Neuronal stem cell (in vitro differentiated cells): ENCODE data around the gene PGLYRP4.

ENCODE experiments used
- DNase-seq: peaks from one replicate; pipeline ENCODE4 v3.0.0-alpha.2; 2013; ENCODE audit warnings: low spot score
- H2AFZ ChIP-seq: one replicate; pipeline ENCODE4 v1.6.1; 2013; ENCODE audit warnings: mild to moderate bottlenecking, low read length, inconsistent platforms
- H2AK5ac ChIP-seq: 2 replicates; pipeline ENCODE4 v1.6.1; 2013; ENCODE audit warnings: low read depth, mild to moderate bottlenecking, inconsistent platforms, low read length, moderate library complexity, mixed read lengths
- H2BK120ac ChIP-seq: 2 replicates; pipeline ENCODE4 v1.6.1; 2013; ENCODE audit warnings: low read depth, mild to moderate bottlenecking, inconsistent platforms, low read length, moderate library complexity, mixed read lengths
- H2BK12ac ChIP-seq: one replicate; pipeline ENCODE4 v1.6.1; 2013; ENCODE audit warnings: low read length, inconsistent platforms
- H2BK15ac ChIP-seq: 2 replicates; pipeline ENCODE4 v1.6.1; 2013; ENCODE audit warnings: mild to moderate bottlenecking, low read length, inconsistent platforms, mixed read lengths
- H2BK5ac ChIP-seq: one replicate; pipeline ENCODE4 v1.6.1; 2013; ENCODE audit warnings: inconsistent platforms, mild to moderate bottlenecking, low read length, moderate library complexity
- H3K14ac ChIP-seq: one replicate; pipeline ENCODE4 v1.6.1; 2013; ENCODE audit warnings: low read length, inconsistent platforms
- H3K18ac ChIP-seq: 2 replicates; pipeline ENCODE4 v1.6.1; 2013; ENCODE audit warnings: low read length, inconsistent platforms
- H3K23ac ChIP-seq: 2 replicates; pipeline ENCODE4 v1.6.1; 2013; ENCODE audit warnings: low read depth, mild to moderate bottlenecking, mixed read lengths, low read length, inconsistent platforms; ENCODE audit not compliant: poor library complexity
- H3K27ac ChIP-seq: replicated peaks from 3 replicates; pipeline ENCODE4 v1.5.1; 2013; ENCODE audit warnings: low read length, inconsistent platforms
- H3K27me3 ChIP-seq, 3 experiments: 2 replicates each; pipeline ENCODE4 v1.6.1; 2013; ENCODE audit warnings: low read length in 3 of 3, mild to moderate bottlenecking in 2 of 3, inconsistent platforms in 1 of 3, low read depth in 1 of 3, mixed read lengths in 1 of 3, moderate library complexity in 1 of 3; ENCODE audit not compliant: control insufficient read depth in 3 of 3, insufficient read depth in 3 of 3
- H3K36me3 ChIP-seq, 2 donors: replicated peaks in 1 of 2; 2 replicates each; pipeline ENCODE4 v1.6.1; 2013; ENCODE audit warnings: low read length in 2 of 2; ENCODE audit not compliant: control insufficient read depth in 2 of 2, insufficient read depth in 2 of 2
- H3K4ac ChIP-seq: 2 replicates; pipeline ENCODE4 v1.6.1; 2013; ENCODE audit warnings: inconsistent platforms, mild to moderate bottlenecking, low read length, moderate library complexity
- H3K4me1 ChIP-seq, 2 donors: 1 replicate in 1 of 2; 2 replicates in 1 of 2; pipeline ENCODE4 v1.6.1; 2013; ENCODE audit warnings: low read length in 2 of 2, low read depth in 1 of 2; ENCODE audit not compliant: control insufficient read depth in 2 of 2, insufficient read depth in 1 of 2
- H3K4me2 ChIP-seq: one replicate; pipeline ENCODE4 v1.6.1; 2013; ENCODE audit warnings: mild to moderate bottlenecking, low read length, inconsistent platforms; ENCODE audit not compliant: insufficient read depth, poor library complexity, severe bottlenecking
- H3K4me3 ChIP-seq, 2 donors: 2 replicates each; pipeline ENCODE4 v1.5.1; 2013; ENCODE audit warnings: low read length in 2 of 2, mild to moderate bottlenecking in 2 of 2, inconsistent platforms in 1 of 2, moderate library complexity in 1 of 2
- H3K79me1 ChIP-seq: one replicate; pipeline ENCODE4 v1.6.1; 2013; ENCODE audit warnings: low read depth, mild to moderate bottlenecking, inconsistent platforms, low read length, moderate library complexity
- H3K9ac ChIP-seq: one replicate; pipeline ENCODE4 v1.6.1; 2013; ENCODE audit warnings: mild to moderate bottlenecking, low read depth, low read length, inconsistent platforms; ENCODE audit not compliant: poor library complexity
- H3K9me3 ChIP-seq, 2 donors: replicated peaks in 1 of 2; 2 replicates each; pipeline versions ENCODE3 to v1.6.1; 2013; ENCODE audit warnings: low read length in 2 of 2, mild to moderate bottlenecking in 2 of 2, inconsistent platforms in 1 of 2, low read depth in 1 of 2, mixed read lengths in 1 of 2, moderate library complexity in 1 of 2; ENCODE audit not compliant: control insufficient read depth in 2 of 2, insufficient read depth in 1 of 2
- H4K8ac ChIP-seq: one replicate; pipeline ENCODE4 v1.6.1; 2013; ENCODE audit warnings: low read depth, mild to moderate bottlenecking, inconsistent platforms, low read length, moderate library complexity
- H4K91ac ChIP-seq: one replicate; pipeline ENCODE4 v1.6.1; 2013; ENCODE audit warnings: low read length, low read depth, mild to moderate bottlenecking, inconsistent platforms; ENCODE audit not compliant: poor library complexity
- WGBS, 2 donors: extraction: QIAGEN DNeasy Blood & Tissue Kit; methylation state at CpG; one replicate each; pipeline ENCODE4 v1.1.7; 2013; ENCODE audit warnings: missing lambda C conversion rate in 2 of 2, mixed read lengths in 1 of 2; ENCODE audit not compliant: insufficient read length in 2 of 2, insufficient replicate concordance in 1 of 2; ENCODE audit errors: extremely low coverage in 2 of 2; 5-methylcytosine and 5-hydroxymethylcytosine counted together

Gene PGLYRP4

DNA sequence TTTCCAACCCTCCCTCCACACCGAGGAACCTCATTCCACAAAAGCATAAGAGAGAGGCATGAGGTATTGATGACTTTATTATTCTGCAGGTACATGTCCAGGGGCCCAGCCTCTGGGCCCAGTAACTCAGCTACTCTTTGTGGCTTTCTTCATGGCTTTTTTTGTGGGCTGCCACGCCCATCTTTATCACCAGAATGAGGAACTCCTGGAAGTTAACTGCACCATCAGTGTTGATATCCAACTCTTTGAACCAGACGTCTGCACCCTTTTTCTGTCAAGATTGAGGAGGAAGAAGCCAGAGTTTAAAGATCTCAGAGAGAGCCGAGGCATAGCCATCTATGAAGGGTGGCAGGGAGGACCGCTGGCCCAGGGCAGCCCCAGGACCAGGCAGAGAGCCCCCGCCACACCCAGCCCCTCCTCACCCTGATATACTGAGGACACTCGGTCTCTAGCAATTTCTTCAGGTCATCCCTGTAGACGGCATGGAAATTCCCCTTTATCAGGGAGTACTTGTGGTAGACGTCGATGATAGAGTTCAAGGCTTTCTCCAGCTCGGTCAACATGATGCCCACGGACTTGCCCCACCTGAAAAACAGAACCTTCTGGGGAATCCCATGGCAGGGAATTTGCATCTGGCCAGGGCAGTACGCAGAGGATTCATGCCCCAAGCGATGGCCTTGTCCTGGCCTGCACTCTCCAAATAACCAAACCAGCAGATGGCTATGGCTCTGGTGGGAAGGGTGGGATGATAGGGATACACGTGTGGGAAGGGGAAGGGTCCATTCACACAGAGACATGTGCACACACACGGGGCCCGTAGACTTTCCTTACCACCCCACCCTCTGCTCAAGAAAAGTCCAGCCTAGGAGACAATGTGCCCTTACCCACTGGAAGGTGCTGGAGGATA is 41.6 kb upstream of the PGLYRP4 start:
- H2BK12ac ChIP-seq, result no peak overlapping the region
- H3K14ac ChIP-seq, result no peak overlapping the region
- no peak overlapping the region for H4K91ac ChIP-seq
- H3K4ac ChIP-seq, result no peak overlapping the region
- no peak overlapping the region for H2BK15ac ChIP-seq
- no peak overlapping the region for H3K27ac ChIP-seq
- no peak overlapping the region for H3K23ac ChIP-seq
- no CpG with 5 or more reads among the region's 17 CpGs for WGBS, 2 donors
- no peak overlapping the region for H4K8ac ChIP-seq
- H3K18ac ChIP-seq, result no peak overlapping the region
- H2AFZ ChIP-seq, result no peak overlapping the region
- DNase-seq, result no peak
- no peak overlapping the region for H3K4me3 ChIP-seq
- H3K79me1 ChIP-seq, result no peaks in the 10 kb centered on the region
- no peaks in the 10 kb centered on the region for H3K9me3 ChIP-seq
- H2BK5ac ChIP-seq, result no peak overlapping the region
- H2BK120ac ChIP-seq, result no peak overlapping the region
- no peak overlapping the region for H3K9ac ChIP-seq
- no peak overlapping the region for H3K4me2 ChIP-seq
- H3K27me3 ChIP-seq, result peaks cover 0 to 22% (median 0%) of the 10 kb centered on the region in 3 experiments
- H3K36me3 ChIP-seq, result no peaks in the 10 kb centered on the region
- no peak overlapping the region for H2AK5ac ChIP-seq
- no peaks in the 10 kb centered on the region for H3K4me1 ChIP-seq

DNA sequence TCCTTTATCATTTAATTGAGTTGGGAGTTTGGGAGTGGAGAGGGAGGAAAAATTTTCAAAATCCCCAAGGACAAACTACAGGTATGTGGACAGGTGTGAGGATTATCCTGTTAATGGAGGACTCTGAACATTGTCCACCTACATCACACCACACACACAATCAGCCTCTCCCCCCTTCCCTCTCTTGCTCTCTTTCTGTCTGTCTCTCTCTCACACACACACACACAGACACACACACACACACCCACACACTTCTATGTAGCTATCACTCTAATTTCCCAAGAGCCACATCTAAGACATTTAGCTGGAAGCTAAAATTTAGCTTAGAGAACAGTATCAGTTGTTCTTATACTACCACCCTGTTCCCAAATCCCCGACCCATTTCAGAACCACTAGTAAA is 40.8 kb upstream of the PGLYRP4 start:
- no CpG with 5 or more reads among the region's 1 CpG for WGBS, 2 donors

DNA sequence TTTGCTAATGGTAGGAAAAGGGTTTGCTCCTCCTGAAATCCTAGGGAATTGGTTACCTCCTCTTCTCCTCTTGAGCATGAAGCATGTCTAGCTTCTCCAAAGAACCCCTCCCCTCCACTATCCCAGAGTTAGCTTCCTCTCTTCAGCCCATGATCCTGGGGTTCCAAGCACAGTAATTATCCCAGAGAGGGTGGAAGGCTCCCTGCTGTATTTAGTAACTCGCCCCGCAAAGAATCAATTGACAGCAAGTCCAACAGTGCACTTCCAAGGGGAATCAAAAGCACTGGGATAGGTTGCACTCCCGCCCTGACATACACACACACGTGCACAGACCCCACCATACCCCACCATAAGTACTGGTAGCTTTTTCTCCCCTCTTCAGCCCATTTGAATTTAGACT is 39.1 kb upstream of the PGLYRP4 start:
- Histone ChIP-seq H3K27ac (no peak overlapping the region), H3K9me3 (no peaks in the 10 kb centered on the region), H3K27me3 (peaks cover 0 to 18% (median 0%) of the 10 kb centered on the region in 3 experiments), H3K4me1 (no peaks in the 10 kb centered on the region), H3K4me3 (no peak overlapping the region), H2AFZ (no peak overlapping the region), H3K79me1 (no peaks in the 10 kb centered on the region), H3K23ac (no peak overlapping the region), H3K9ac (no peak overlapping the region), H3K36me3 (no peaks in the 10 kb centered on the region), H2BK5ac (no peak overlapping the region), H3K4me2 (no peak overlapping the region), H4K91ac (no peak overlapping the region), H4K8ac (no peak overlapping the region), H3K18ac (no peak overlapping the region), H2BK12ac (no peak overlapping the region), H2BK15ac (no peak overlapping the region), H2BK120ac (no peak overlapping the region), H2AK5ac (no peak overlapping the region), H3K14ac (no peak overlapping the region), H3K4ac (no peak overlapping the region)
- no CpG with 5 or more reads among the region's 4 CpGs for WGBS, 2 donors
- DNase-seq, result no peak

More for the DNA sequence above, 40.8 kb upstream of the PGLYRP4 start:
- H3K79me1 ChIP-seq, result no peaks in the 10 kb centered on the region
- no peak overlapping the region for H3K4ac ChIP-seq
- no peak overlapping the region for H3K18ac ChIP-seq
- H3K27me3 ChIP-seq, result peaks cover 0 to 18% (median 0%) of the 10 kb centered on the region in 3 experiments
- no peaks in the 10 kb centered on the region for H3K36me3 ChIP-seq
- no peak overlapping the region for H3K9ac ChIP-seq
- no peak overlapping the region for H2AFZ ChIP-seq
- no peak overlapping the region for H2AK5ac ChIP-seq
- no peak overlapping the region for H2BK5ac ChIP-seq
- H3K4me1 ChIP-seq, result no peaks in the 10 kb centered on the region
- no peak overlapping the region for H3K4me3 ChIP-seq
- H3K23ac ChIP-seq, result no peak overlapping the region
- H2BK12ac ChIP-seq, result no peak overlapping the region
- no peak overlapping the region for H2BK15ac ChIP-seq
- no peaks in the 10 kb centered on the region for H3K9me3 ChIP-seq
- no peak overlapping the region for H3K27ac ChIP-seq
- H2BK120ac ChIP-seq, result no peak overlapping the region
- DNase-seq, result no peak
- no peak overlapping the region for H4K91ac ChIP-seq
- H4K8ac ChIP-seq, result no peak overlapping the region
- H3K4me2 ChIP-seq, result no peak overlapping the region
- H3K14ac ChIP-seq, result no peak overlapping the region

DNA sequence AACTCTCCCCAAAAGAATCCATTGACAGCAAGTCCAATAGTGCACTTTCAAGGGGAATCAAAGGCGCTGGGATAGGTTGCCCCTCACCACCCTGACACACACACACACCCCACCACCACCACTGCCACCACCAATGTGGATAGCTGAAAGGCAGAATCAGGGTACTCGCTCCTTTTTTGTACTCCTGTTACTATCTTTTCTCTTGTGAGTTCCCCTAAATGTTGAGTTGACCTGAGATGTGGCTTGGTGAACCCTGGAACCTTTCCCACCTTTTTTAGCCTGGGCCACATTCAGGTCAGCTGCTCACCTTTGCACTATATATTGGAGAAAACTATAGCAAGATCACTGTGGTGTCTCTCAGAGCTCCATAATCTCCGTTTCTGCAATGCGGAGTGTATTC is 38.4 kb upstream of the PGLYRP4 start:
- Histone ChIP-seq H3K4me2 (no peak overlapping the region), H2BK120ac (no peak overlapping the region), H3K4ac (no peak overlapping the region), H3K23ac (no peak overlapping the region), H3K27ac (no peak overlapping the region), H2BK5ac (no peak overlapping the region), H2AK5ac (no peak overlapping the region), H4K91ac (no peak overlapping the region), H2AFZ (no peak overlapping the region), H3K18ac (no peak overlapping the region), H2BK12ac (no peak overlapping the region), H3K4me1 (no peaks in the 10 kb centered on the region), H3K27me3 (peaks cover 0 to 18% (median 0%) of the 10 kb centered on the region in 3 experiments), H3K9me3 (no peaks in the 10 kb centered on the region), H3K14ac (no peak overlapping the region), H3K36me3 (no peaks in the 10 kb centered on the region), H2BK15ac (no peak overlapping the region), H3K79me1 (no peaks in the 10 kb centered on the region), H3K4me3 (no peak overlapping the region), H4K8ac (no peak overlapping the region), H3K9ac (no peak overlapping the region)
- WGBS, 2 donors, result no CpG with 5 or more reads among the region's 4 CpGs
- DNase-seq, result no peak
